ENCODE data around the gene KCTD8. TPM values are rescaled to one million over a fixed set of nuclear protein-coding genes. Genes with fewer than 3 reads are reported as not detected.

Gene KCTD8
- total and polyA plus RNA-seq, 12 donors, result 0.24 to 2.0 (median 0.61) TPM; not detected in 3

DNA sequence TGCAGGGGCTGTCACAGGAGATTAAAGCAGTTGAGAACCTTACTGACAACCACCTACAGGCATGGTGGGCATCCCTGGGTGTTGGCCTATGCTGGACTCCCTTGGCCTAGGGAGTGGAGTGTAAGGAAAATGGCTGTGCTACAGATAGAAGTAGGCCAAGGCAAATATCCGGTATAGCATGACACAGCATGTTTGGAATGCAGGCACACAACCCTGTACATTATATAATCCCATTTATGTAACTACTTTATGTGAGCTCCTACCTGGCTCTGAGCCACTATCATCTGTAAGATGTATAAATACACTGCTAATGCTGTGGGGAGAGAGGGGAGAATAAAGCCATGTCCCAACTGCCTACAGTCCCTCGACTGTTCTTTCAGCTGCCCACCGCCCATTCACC lies 38.7 kb upstream of the KCTD8 start:
- intact Hi-C loops (cut with DNase I), result no loop called here
- H3K27ac ChIP-seq, result no peak overlapping the region
- H3K9me3 ChIP-seq (replicated peaks in 1 of 3), result no peaks in the 10 kb centered on the region
- no peak overlapping the region for H3K4me3 ChIP-seq
- TF ChIP-seq POLR2A (IDR thresholded peaks at IDR 0.05), result no peak
- no peak for TF ChIP-seq CTCF (IDR thresholded peaks at IDR 0.05)
- H3K4me1 ChIP-seq (replicated peaks in 1 of 2), result no peaks in the 10 kb centered on the region
- WGBS, 4 donors, result 41 to 60% (median 50%) methylated on average over 3 of the region's 3 CpGs
- H3K27me3 ChIP-seq, result no peaks in the 10 kb centered on the region
- no peak for DNase-seq
- H3K36me3 ChIP-seq (replicated peaks in 1 of 2), result no peaks in the 10 kb centered on the region

GRCh38 chr4:44479731-44480130 lies 31.1 kb upstream of the KCTD8 start:
- Histone ChIP-seq H3K9me3 (replicated peaks in 1 of 3) (no peaks in the 10 kb centered on the region), H3K4me3 (no peak overlapping the region), H3K27me3 (no peaks in the 10 kb centered on the region), H3K4me1 (replicated peaks in 1 of 2) (no peaks in the 10 kb centered on the region), H3K27ac (no peak overlapping the region), H3K36me3 (replicated peaks in 1 of 2) (no peaks in the 10 kb centered on the region)
- intact Hi-C loops (cut with DNase I), result no loop called here
- TF ChIP-seq POLR2A (IDR thresholded peaks at IDR 0.05) (no peak), CTCF (IDR thresholded peaks at IDR 0.05) (no peak)
- no peak for DNase-seq

- no peak overlapping the region for H3K4me3 ChIP-seq
- H3K9me3 ChIP-seq (replicated peaks in 1 of 3), result no peaks in the 10 kb centered on the region
- no peak for DNase-seq
- TF ChIP-seq POLR2A (IDR thresholded peaks at IDR 0.05), result no peak
- WGBS, 4 donors, result 46 to 90% (median 55%) methylated on average over 1 of the region's 1 CpG
- H3K4me1 ChIP-seq (replicated peaks in 1 of 2), result no peaks in the 10 kb centered on the region
- intact Hi-C loops (cut with DNase I), result no loop called here
- H3K27ac ChIP-seq, result no peak overlapping the region
- H3K27me3 ChIP-seq, result no peaks in the 10 kb centered on the region
- no peaks in the 10 kb centered on the region for H3K36me3 ChIP-seq (replicated peaks in 1 of 2)
Measured at GRCh38 chr4:44462259-44462658, 13.7 kb upstream of the KCTD8 start.

DNA sequence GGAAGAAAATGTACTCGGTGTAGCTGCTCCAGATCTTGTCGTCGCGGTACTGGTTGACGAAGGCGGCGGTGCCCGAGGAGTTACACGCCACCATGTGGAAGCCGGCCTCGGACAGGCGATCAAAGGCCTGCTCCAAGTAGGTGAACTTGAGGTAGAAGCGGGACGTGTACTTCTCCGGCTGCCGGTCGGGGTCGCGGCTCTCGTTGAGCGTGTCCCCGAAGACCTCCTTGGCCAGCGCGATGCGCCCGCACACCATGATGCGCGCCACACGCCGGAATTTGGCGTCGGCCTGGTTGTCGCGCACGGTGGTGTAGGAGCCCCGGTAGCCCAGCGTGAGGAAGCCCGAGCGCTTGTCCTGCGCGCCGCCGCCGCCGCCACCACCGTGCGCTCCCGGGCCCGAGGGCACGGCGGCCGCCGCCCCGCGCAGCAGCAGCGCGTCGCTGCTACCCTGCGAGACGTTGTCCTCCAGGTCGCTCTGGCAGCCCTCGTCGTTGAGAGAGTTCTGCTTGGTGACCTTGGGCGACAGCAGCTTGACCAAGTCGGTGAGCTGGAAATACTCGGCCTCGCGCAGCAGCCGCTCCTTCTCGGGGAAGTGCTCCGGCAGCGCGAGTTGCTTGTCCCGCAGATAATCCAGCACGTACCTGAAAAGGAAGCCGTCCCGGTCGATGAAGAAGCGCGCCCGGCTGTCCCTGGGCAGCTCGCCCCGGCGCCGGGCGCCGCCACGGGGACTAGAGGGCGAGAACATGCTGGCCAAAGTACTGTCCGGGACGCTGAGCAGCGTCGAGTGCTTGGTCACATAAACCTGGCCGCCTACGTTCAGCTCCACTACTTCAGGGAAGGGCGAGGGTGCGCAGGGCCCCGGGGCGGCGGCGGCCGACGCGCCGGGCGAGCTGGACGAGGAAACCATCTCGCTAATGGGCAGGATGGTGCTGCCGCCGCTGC lies 775 bp downstream of the KCTD8 start:
- Histone ChIP-seq H3K4me1 (replicated peaks in 1 of 2) (peaks cover 0 to 9% of the 10 kb centered on the region in 2 donors), H3K9me3 (replicated peaks in 1 of 3) (no peaks in the 10 kb centered on the region), H3K27ac (peak overlapping the region in 4 of 5 donors; percentile 43 to 88 (median 70)), H3K36me3 (replicated peaks in 1 of 2) (no peaks in the 10 kb centered on the region), H3K4me3 (peak overlapping the region in 2 of 4 donors; percentile 20 to 61), H3K27me3 (peaks cover 22% of the 10 kb centered on the region)
- TF ChIP-seq CTCF (IDR thresholded peaks at IDR 0.05), result no peak
- TF ChIP-seq POLR2A (IDR thresholded peaks at IDR 0.05), result peak in 1 of 2 donors; percentile 13
- 1 to 2% (median 2%) methylated on average over 40 to 110 of the region's 110 CpGs; no CpG with 5 or more reads in 1 of the 4 donors for WGBS, 4 donors
- peak; percentile 17 to 57 (median 35) for DNase-seq
- intact Hi-C loops (cut with DNase I), result no loop called here

Measured in adrenal gland (tissue), 12 donors.